RPMI8226 (cell line): ENCODE data around the gene CNTN5.

Source experiments
- DNase-seq: peaks from one replicate; pipeline ENCODE4 v3.0.0-alpha.2; 2015

The CNTN5 gene

GRCh38 chr11:100359281-100359680, 1338.5 kb downstream of the CNTN5 start:
- DNase-seq, result no peak

GRCh38 chr11:100367892-100368291, 1347.1 kb downstream of the CNTN5 start:
- DNase-seq, result no peak

- DNase-seq, result no peak
Measured at GRCh38 chr11:100383357-100383865, 1362.7 kb downstream of the CNTN5 start.

GRCh38 chr11:100396266-100396665, 1375.5 kb downstream of the CNTN5 start:
- DNase-seq, result no peak

GRCh38 chr11:100397401-100397800, 1376.7 kb downstream of the CNTN5 start:
- DNase-seq, result no peak

GRCh38 chr11:100403816-100404215, 1383.1 kb downstream of the CNTN5 start:
- DNase-seq, result no peak

GRCh38 chr11:100404907-100405306, 1384.2 kb downstream of the CNTN5 start:
- DNase-seq, result no peak
